Prostate gland (tissue), 2 donors: ENCODE results near the gene APBA2.

Experiments used
- POLR2A ChIP-seq: fragments of 450-650 bp; IDR thresholded peaks from one replicate; pipeline ENCODE4 v1.6.1; 2016; ENCODE audit warnings: antibody characterized with exemption, mild to moderate bottlenecking
- POLR2AphosphoS5 ChIP-seq: sonication (generic); formaldehyde crosslinking; IDR thresholded peaks from one replicate; pipeline ENCODE4 v1.6.1; 2017; ENCODE audit warnings: antibody characterized with exemption
- TF ChIP-seq, protein P1 (sequence below), 4 experiments: fragments of 200-600 bp in 2 of 4; fragments of 450-650 bp in 2 of 4; sonication (generic) in 2 of 4; IDR thresholded peaks; 1 replicate in 3 of 4; 2 replicates in 1 of 4; pipeline ENCODE4 v1.5.1; 2016 to 2019; ENCODE audit warnings: antibody characterized with exemption in 4 of 4, mild to moderate bottlenecking in 2 of 4, moderate library complexity in 2 of 4

DNA sequence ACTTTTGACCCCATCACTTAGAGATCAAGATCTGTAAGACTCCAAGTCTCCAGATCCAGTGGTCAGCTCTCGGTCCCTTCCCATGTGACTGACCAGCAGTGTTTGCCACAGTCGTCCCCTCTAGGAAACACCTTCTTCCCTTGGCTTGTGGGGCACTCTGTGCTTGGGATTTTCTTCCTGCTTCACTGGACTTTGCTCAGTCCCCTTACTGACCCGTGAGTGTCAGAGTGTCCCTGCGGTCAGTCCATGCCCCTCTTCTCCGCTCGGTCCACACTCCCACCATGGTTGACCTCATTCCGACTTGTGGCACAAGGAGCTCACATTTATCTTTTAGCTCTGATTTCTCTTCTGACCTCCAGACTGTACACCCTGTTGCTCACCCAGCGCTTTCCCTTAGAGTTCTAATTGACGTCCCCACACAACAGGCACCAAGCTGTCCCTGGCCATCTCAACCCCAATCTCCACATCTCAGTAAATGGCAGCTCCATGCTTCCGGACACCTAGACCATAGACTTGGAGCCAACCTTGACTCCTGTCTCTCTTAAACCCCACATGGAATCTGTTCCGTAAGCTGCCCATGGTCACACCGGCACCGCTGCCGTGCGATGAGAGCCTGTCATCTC is 67.9 kb downstream of the APBA2 start:
- TF ChIP-seq, protein P1, sequence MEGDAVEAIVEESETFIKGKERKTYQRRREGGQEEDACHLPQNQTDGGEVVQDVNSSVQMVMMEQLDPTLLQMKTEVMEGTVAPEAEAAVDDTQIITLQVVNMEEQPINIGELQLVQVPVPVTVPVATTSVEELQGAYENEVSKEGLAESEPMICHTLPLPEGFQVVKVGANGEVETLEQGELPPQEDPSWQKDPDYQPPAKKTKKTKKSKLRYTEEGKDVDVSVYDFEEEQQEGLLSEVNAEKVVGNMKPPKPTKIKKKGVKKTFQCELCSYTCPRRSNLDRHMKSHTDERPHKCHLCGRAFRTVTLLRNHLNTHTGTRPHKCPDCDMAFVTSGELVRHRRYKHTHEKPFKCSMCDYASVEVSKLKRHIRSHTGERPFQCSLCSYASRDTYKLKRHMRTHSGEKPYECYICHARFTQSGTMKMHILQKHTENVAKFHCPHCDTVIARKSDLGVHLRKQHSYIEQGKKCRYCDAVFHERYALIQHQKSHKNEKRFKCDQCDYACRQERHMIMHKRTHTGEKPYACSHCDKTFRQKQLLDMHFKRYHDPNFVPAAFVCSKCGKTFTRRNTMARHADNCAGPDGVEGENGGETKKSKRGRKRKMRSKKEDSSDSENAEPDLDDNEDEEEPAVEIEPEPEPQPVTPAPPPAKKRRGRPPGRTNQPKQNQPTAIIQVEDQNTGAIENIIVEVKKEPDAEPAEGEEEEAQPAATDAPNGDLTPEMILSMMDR (IDR thresholded peaks at IDR 0.05): no peak
- TF ChIP-seq POLR2A: no peak
- TF ChIP-seq POLR2AphosphoS5: no peak
